HG03439 (cell line): ENCODE results near the gene CAPN12.

ENCODE experiments used
- ATAC-seq: cut with Tn5 transposase; IDR thresholded peaks from one replicate; pipeline ENCODE4 v1.9.1; 2021; ENCODE audit warnings: mild to moderate bottlenecking, moderate library complexity; ENCODE audit not compliant: unreplicated experiment

The CAPN12 gene

DNA sequence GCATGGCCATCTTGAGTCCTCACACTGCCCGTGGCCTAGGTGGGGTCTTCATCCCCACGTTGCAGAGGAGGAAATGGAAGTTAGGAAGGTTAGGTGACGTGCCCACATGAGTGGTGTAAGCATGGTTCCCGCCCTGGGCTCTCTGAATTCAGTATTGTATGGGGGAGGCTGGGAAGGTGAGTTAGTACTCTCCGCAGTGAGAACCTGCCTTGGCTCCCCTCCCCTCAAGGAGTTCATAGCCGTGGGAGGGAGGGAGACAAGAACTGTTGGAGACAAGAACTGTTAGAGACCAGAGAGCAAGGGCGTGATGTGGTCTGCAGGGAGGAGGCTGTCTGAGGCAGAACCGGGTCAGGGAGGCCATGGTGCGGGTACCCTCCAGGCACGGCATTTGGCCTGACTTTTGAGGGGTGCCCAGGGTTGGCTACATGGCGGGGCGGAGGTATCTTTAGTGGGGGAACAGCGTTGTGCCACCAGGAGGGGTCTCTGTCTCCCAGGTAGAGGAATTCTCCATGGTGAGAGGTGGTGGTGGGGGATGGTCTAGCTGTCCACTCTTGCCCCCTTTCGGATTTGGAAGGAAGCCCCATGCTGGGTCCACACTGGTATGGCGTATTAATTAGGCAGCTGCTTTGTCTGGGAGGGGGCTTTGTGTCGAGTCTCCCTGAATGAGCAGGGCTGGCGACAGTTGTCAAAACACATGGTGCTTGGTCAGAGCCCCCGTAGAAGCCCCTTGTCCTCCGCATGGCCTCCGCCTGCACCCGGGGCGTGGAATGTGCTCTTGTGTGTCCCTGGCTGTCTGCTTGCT is 45.8 kb downstream of the CAPN12 start:
- no peak for ATAC-seq

- ATAC-seq: no peak
Measured at GRCh38 chr19:38697641-38698071, 46.6 kb downstream of the CAPN12 start.

GRCh38 chr19:38697197-38697596 is 47.1 kb downstream of the CAPN12 start:
- ATAC-seq: no peak

GRCh38 chr19:38696729-38697055 is 47.6 kb downstream of the CAPN12 start:
- no peak for ATAC-seq

- ATAC-seq: no peak
Measured at GRCh38 chr19:38695832-38696728, 48.2 kb downstream of the CAPN12 start.

GRCh38 chr19:38695317-38695683 is 49.0 kb downstream of the CAPN12 start:
- ATAC-seq: no peak

DNA sequence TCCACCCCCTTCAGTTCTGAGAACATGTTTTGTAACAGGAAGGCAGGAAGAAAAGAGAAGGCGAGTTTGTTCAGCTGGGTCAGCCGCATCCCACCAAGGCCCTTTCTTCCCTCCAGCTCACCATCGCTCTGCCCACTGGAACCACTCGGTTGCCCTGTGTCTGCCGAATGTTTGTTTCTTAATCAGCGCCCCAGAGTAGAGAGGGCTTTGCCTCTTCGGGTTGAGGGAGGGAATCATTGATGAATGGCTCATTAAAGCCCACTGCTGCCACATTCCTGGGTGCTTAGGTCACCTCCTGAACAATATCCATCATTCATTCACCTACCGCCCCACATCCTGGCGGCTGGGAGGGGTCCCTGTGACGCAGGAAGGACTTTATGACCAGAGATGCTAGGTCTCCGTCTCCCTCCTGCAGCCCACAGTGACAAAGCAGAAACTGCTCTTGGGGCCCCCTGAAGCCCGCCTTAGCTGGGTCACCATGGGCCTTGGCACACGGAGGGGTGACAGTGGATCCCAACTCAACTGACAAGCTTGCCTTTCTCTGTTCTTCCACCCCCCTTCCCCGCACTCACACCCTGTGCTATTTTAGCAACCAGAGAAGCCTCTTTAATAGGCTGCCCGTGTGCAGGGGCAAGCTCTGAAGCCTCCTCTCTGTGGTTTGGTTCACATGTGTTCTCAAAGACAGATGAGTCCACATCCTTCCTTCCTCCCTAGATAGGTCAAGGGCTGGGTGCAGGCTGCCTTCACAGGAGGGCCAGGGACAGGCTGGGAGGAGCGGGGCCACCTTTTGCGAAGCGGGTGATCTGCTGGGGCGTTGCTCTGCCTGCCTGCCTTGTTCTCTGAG is 50.7 kb downstream of the CAPN12 start:
- ATAC-seq: no peak

DNA sequence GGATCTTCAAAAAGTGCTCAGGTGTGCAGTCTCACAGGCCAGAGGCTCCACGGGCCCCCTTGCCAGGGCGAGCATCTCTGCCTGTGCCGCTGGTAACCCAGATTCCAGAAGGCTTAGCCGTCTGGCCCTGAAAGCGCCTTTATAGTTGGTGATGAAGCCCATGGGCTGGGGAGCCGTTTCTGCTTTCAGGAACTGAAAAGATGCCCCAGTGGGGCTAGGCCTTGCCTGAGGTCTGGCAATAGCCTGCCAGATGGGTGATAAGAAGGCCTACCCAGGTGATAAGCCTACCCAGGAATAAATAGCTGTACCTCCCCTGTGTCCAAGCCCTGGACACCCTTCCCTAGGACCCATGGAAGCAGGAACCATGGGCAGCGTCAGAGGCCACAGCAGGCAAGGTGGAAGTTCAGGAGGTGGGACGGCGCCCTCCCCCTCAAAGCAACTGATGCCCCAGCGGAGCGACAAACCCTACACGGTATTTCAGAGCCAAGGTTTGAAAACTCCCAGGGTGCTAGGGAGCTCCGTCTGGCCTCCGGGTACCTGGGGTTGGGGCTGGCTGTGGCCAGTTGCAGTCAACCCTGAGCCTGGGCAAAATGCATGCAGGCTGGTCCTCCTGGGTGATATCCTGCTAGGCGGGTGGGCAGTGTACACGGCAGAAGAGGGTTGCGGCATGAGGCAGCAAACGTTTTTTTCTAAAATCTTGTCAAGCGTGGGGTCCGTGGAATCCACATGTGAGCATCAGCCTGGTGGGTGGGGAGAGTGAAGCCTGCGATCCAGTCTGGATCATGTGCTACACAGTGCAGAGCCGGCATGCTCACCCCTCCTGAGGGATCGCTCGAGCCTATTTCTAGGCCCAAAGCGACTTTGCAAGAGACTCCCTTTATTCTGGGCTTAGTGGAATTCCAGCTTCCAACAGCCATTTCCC is 51.6 kb downstream of the CAPN12 start:
- ATAC-seq: no peak

DNA sequence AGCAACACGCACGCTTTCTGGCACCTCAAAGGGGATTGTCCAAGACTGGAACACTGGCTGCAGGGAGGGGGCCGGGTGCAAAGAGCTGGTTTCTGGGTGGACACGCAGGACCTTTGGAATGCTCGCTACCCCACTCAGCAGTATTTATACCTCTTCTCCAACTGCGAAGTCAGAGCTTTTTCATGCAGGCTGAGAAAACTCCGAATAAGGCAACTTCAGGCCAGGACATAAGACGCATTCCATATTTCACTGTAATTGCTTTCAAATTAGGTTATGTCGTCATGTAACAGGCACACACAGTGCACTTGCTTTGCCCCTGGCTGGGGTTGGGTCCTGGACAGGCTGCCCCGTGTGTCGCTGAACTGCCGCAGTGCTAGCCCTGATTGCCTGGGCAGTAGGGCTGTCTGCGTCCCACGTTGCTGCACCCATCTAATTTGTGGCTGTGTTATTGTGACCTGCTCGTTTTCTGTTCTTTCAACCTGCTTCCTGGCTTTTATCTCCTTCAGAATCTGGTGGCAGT is 52.3 kb downstream of the CAPN12 start:
- ATAC-seq: no peak

GRCh38 chr19:38690832-38691231 is 53.4 kb downstream of the CAPN12 start:
- no peak for ATAC-seq

DNA sequence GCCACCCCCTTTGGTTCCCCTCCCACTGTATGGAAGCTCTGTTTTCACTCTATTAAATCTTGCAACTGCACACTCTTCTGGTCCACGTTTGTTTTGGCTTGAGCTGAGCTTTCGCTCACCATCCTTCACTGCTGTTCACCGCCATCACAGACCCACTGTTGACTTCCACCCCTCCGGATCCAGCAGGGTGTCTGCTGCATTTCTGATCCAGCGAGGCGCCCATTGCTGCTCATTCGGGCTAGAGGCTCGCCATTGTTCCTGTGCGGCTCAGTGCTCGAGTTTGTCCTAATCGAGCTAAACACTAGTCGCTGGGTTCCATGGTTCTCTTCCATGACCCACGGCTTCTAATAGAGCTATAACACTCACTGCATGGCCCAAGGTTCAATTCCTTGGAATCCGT is 54.1 kb downstream of the CAPN12 start:
- ATAC-seq: no peak

- no peak for ATAC-seq
Measured at GRCh38 chr19:38687837-38688378, 56.4 kb downstream of the CAPN12 start.

GRCh38 chr19:38686530-38686888 is 57.8 kb downstream of the CAPN12 start:
- no peak for ATAC-seq

- no peak for ATAC-seq
Measured at GRCh38 chr19:38685666-38686529, 58.4 kb downstream of the CAPN12 start.

GRCh38 chr19:38684862-38685665 is 59.2 kb downstream of the CAPN12 start:
- ATAC-seq: no peak

DNA sequence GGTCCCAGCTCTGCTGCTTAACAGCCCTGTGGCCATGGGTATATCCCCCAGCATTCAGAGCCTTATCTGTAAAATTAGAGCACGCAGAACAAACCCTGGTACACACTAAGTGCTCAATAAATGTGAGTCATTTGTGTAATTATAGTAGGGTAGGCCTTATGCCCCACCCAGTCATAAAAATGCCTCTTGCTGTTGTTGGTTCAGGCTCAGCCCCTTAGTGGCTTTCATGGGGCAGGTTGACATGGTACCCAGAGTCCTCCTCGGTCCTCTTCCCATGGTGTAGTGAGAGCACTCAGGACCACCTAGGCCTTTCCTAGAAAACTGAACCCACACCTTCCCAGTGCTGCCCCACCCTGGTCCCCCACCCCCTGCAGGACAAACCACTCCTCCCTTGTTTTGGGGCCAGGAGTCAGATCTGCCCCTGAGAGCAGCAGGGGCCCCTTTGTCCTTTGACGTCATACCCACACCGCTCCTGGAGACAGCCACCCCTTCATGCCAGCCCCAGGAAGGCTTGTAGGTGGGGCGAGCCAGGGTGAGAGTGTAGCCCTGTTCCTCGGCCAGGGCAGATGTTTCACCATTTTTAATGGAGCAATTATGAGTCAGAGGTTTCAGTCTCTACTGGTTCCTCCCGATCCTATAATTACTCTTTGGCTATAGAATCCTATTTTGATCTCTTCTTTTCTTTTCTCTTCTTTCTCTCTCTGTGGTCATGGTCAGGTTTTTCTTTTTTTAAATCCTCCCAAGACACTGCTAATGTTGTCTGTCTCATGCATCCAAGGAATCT is 60.0 kb downstream of the CAPN12 start:
- no peak for ATAC-seq

DNA sequence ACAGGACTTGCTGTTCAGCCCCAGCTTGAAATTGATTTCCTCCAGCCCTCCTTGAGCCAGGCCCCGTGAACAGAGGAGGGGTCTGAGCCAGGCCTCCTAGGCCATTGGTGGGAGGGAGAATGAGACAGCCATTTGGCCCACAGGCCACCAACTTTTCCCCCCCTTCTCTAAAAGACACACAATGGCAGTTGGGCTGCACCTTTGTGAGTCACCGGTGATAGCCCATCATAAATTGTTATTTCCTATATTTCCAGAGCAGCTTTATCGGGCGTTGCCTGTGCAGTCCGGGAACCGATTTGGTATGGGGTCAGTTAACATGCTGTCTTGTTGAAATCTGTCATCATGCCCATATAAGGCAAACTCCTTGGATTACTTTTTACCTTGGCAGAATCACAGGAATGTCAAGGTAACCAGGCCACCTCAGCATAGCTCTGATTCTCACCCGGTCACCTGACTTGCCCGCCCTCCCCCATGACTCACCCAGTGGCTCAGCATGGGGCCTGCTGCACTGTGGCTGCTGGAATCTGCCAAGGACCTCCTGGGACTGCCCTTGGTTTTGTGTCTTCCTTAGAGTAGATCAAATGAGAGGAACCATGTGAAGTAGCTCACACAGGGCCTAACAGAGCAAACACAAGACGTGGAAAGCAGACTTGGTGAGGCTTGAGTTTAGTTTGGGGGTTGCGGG is 60.7 kb downstream of the CAPN12 start:
- no peak for ATAC-seq
